ENCODE data around the gene SH3GL3. TPM values are rescaled to one million over a fixed set of nuclear protein-coding genes. Genes with fewer than 3 reads are reported as not detected.
A peak's percentile ranks its signal among the peaks of the same experiment; 100 is the strongest.

Gene SH3GL3
- total and polyA plus RNA-seq, 2 of the 8 experiments (the other 6 are each of a cell fraction or from before 2014, with no cell fraction given): 14.1 to 19.1 TPM

DNA sequence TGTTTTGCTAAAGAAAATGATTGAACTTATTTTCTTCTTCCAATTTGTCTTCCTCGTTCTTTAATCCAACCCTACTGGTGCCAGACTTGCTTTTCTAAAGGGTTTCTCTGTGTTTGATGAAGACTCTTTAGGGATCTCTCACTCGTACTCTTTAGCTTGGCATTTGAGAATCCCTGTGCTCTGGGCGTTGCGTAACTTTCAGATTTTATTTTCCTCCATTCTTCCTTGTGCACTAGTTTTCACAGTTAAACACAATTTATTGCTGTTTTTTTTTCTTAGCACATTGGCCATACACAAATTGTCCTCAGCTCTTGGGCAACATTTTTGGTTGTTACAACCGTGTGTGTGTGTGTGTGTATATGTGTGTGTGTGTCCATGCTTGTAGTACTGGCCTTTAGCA lies 111.0 kb downstream of the SH3GL3 start (continued):
- TF ChIP-seq, protein P1, sequence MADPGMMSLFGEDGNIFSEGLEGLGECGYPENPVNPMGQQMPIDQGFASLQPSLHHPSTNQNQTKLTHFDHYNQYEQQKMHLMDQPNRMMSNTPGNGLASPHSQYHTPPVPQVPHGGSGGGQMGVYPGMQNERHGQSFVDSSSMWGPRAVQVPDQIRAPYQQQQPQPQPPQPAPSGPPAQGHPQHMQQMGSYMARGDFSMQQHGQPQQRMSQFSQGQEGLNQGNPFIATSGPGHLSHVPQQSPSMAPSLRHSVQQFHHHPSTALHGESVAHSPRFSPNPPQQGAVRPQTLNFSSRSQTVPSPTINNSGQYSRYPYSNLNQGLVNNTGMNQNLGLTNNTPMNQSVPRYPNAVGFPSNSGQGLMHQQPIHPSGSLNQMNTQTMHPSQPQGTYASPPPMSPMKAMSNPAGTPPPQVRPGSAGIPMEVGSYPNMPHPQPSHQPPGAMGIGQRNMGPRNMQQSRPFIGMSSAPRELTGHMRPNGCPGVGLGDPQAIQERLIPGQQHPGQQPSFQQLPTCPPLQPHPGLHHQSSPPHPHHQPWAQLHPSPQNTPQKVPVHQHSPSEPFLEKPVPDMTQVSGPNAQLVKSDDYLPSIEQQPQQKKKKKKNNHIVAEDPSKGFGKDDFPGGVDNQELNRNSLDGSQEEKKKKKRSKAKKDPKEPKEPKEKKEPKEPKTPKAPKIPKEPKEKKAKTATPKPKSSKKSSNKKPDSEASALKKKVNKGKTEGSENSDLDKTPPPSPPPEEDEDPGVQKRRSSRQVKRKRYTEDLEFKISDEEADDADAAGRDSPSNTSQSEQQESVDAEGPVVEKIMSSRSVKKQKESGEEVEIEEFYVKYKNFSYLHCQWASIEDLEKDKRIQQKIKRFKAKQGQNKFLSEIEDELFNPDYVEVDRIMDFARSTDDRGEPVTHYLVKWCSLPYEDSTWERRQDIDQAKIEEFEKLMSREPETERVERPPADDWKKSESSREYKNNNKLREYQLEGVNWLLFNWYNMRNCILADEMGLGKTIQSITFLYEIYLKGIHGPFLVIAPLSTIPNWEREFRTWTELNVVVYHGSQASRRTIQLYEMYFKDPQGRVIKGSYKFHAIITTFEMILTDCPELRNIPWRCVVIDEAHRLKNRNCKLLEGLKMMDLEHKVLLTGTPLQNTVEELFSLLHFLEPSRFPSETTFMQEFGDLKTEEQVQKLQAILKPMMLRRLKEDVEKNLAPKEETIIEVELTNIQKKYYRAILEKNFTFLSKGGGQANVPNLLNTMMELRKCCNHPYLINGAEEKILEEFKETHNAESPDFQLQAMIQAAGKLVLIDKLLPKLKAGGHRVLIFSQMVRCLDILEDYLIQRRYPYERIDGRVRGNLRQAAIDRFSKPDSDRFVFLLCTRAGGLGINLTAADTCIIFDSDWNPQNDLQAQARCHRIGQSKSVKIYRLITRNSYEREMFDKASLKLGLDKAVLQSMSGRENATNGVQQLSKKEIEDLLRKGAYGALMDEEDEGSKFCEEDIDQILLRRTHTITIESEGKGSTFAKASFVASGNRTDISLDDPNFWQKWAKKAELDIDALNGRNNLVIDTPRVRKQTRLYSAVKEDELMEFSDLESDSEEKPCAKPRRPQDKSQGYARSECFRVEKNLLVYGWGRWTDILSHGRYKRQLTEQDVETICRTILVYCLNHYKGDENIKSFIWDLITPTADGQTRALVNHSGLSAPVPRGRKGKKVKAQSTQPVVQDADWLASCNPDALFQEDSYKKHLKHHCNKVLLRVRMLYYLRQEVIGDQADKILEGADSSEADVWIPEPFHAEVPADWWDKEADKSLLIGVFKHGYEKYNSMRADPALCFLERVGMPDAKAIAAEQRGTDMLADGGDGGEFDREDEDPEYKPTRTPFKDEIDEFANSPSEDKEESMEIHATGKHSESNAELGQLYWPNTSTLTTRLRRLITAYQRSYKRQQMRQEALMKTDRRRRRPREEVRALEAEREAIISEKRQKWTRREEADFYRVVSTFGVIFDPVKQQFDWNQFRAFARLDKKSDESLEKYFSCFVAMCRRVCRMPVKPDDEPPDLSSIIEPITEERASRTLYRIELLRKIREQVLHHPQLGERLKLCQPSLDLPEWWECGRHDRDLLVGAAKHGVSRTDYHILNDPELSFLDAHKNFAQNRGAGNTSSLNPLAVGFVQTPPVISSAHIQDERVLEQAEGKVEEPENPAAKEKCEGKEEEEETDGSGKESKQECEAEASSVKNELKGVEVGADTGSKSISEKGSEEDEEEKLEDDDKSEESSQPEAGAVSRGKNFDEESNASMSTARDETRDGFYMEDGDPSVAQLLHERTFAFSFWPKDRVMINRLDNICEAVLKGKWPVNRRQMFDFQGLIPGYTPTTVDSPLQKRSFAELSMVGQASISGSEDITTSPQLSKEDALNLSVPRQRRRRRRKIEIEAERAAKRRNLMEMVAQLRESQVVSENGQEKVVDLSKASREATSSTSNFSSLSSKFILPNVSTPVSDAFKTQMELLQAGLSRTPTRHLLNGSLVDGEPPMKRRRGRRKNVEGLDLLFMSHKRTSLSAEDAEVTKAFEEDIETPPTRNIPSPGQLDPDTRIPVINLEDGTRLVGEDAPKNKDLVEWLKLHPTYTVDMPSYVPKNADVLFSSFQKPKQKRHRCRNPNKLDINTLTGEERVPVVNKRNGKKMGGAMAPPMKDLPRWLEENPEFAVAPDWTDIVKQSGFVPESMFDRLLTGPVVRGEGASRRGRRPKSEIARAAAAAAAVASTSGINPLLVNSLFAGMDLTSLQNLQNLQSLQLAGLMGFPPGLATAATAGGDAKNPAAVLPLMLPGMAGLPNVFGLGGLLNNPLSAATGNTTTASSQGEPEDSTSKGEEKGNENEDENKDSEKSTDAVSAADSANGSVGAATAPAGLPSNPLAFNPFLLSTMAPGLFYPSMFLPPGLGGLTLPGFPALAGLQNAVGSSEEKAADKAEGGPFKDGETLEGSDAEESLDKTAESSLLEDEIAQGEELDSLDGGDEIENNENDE (IDR thresholded peaks at IDR 0.05; ENCODE audit: insufficient replicate concordance, low read length): no peak
- peak; percentile 88 for TF ChIP-seq CEBPB (IDR thresholded peaks at IDR 0.05; ENCODE audit: low read depth, low read length)

All from H1 (cell line).